ENCODE results near the gene PUS7.
"Not testable (repeated sequence)": the region's sequence is repeated elsewhere in the genome, so short reads cannot be mapped to it uniquely, and the experiment has no call there.

Gene PUS7

DNA sequence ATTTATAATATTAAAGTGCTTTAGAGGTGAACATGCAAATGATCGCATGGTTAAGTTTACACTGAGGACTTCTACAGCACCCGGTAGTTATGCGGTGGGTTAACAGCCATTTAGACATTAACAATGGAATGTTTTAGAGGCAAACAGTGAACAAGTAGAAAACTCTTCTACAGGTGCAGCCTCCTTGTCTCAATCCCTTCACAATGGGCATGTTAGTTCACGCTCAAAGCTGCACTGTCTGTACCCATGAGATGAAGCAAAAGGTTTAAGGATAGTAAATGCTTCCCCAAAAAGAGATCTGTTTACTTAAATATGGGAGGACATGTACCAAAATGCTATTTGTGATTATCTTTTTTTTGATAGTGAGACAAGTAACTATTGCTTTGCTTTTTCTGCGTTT lies 25.1 kb downstream of the PUS7 start:
- no peak for DNase-seq (ENCODE audit: low read depth, low spot score)

DNA sequence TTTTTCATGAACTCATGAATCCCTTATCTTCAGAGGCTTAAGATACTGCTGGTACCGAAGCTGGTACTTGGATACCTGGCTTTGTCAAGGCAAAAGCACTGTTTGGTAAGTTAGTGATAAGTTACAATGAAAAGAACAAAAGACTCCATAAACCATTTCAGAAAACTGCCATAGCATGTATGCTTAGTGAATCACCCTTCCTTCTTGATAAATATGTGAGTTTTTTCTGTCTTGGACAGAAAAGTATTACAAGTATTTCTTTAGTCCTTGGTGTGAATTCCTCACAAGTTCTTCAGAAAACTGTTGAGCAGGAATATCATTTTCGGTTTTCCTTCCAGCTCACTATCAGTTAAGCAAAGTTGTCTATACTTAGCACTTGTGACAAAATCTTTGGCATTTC lies 25.6 kb downstream of the PUS7 start:
- DNase-seq (ENCODE audit: low read depth, low spot score): no peak

DNA sequence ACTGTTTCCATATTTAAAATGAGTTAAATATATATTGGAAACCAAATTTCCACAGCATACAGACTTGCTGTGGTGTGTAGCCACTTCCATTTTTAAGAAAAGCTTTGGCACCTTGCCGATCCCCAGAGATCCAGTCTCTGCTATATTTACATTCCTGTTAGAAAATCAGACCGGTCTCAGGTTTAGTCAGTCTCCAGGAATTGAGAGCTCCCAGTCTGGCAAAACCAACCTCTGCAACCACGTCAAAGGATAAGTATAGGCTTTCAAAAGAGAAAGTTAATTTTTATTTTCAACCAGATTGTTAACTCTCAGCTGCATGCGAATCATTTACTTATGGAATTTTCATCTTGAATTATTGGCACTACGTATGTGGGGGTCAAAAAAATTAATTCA lies 28.2 kb downstream of the PUS7 start:
- no peak for DNase-seq (ENCODE audit: low read depth, low spot score)

DNA sequence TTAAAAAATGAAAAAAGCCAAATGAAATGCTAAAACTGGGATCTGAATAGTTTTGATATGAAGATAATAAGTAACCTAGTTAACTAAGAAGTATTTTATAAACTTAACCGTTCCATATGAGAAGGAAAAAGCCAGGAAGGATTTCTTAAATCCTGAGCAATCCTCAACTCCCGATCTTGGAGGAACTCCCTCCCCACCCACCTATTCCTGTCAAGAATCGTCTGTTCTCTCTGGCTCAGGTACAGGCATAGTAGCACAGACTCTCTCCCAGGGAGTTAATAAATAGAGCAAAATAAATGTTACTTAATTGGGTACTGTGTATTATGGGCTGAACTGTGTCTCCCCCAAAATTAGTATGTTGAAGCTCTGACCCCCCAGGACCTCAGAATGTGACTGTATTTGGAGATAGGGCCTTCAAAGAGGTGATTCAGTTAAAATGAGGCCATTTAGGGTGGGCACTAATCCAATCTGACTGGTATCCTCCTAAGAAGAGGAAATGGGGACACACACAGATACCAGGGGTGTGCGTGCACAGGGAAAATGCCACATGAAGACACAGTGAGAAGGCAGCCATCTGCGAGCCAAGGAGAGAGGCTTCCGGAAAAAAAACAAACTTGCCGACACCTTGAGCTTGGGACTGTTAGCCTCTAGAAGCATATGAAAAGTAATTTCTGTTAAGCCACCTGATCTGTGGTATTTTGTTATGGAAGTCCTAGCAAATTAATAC lies 28.7 kb downstream of the PUS7 start:
- no peak for DNase-seq (ENCODE audit: low read depth, low spot score)

DNA sequence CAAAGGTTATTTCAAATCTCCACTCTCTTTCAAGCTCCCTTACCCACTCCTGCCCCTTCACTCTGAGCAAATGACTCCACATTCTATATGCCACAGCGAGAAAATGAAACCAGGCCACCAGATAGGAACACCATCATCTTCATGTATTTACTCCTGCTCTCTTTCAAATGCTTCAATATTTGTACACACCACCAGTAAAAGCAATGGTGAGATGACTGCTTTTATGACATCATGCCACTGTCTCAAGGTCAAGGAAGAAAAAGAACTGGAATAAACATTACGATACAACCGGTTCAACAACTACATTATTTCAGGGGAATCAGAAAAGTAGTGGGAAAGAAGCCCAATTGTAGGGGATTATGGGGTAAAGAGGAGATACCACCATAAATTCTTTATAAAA lies 32.7 kb downstream of the PUS7 start:
- no peak for DNase-seq (ENCODE audit: low read depth, low spot score)

DNA sequence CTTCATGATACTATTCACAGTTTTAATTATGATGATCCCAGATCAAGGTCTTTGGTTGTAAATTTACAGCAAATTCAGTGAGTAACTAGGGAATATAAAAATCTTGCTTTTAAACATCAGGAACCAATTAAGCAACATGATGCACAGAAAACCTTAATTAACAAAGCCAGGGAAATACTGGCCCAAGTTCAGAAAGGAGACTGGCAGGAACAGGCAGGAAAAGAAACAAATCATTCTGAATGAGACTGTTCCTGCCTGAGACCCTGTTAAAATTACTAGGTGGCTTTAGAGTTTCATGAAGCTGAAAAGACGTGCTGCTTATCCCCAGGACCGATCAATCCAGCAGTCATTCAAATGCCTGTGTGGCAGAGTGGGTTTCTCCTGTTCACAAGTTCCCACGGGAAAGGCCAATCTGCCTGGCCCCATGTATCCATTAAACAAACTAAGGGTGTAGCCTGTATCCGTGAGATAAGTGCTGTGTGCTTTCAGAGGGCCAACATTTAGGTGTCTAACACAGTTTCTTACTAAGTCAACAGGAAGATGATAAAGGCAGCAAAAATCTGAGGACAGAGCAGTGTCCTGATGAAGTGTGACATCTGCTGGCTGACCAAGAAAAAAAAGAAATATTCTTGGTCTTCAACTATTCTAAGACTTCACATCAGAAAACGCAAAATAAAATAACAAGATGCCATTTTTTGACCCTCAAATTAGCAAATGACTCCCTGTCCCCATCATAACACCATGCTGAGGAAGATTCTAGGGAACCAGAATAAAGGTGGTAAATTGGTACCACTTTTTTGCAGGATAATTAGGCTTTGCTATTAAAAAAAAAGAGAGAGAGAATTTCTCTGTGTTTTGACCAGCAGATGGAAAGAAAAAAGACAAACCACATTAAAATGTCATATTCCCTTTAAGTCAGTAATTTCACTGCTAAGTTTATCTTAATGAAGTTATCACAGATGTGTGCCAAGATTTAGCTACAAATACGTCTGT lies 34.2 kb downstream of the PUS7 start:
- no peak for DNase-seq (ENCODE audit: low read depth, low spot score)

DNA sequence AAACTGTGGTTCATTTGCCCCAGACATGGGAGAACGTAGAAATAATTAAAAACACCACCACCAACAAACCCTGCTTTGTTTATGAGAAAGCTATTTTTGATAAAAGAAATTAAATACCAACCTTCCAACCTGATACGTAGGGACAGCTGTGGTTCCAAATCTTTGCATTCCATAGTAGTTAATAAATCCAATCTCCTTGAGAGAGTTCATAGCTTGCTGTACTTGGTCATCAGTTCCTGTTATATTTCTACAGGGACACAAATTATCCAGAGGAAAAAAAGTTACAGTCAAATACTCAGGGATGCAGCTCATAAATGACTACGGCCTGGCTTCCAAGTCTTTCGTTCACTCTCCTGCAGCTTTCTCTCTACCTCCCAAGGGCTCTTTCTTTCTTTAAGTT lies 41.1 kb downstream of the PUS7 start:
- DNase-seq (ENCODE audit: low read depth, low spot score): no peak

DNA sequence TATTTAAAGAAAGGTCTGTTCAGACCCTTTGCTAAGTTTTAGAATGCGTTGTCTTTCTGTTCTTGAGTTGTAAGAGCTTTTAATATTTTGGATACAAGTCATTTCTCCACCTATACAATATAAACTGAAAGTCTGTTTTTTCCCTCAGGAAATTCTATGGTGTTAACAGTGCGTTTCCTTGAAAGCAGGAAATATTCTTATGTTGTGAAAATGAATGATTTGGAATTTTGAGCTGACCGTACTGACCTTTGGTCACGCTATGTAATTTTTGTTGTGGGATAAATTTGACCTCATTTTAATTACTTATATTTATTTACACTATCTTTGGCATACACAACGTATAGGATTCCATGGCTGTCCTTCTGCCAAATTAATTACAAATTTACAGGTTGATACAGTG lies 43.5 kb downstream of the PUS7 start:
- no peak for DNase-seq (ENCODE audit: low read depth, low spot score)

DNA sequence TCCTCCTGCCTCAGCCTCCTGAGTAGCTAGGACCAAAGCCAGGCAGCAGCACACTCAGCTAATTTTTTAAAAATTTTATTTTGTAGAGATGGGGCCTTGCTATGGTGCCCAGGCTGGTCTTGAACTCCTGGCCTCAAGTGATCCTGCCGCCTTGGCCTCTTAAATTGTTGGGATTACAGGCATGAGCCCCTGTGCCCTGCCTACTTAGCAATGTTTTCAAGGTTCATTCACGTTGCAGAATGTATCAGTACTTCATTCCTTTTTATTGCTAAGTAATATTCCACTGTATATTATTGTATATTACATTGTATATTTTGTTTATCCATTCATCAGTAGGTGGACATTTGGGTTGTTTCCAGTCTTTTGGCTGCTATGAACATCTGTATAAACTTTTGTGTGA lies 44.2 kb downstream of the PUS7 start:
- DNase-seq (ENCODE audit: low read depth, low spot score): no peak

DNA sequence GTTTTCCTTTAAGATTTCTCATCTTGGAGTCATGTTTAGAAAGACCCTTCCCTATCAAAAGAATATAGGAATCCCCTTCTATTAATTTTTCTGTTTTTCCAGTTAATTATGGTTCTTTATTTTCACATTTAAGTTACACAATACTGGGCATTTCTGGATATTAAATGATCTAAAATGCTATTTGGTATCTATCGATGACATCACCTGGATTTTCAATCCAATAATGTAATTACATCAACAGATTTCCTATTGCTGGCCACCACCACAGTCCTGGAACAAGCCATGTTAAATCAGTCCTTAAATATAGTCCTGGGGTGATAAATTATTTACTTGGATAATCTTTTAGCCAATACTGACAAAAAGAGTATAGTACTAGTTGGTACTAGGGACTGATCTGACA lies 48.0 kb downstream of the PUS7 start:
- no peak for DNase-seq (ENCODE audit: low read depth, low spot score)

DNA sequence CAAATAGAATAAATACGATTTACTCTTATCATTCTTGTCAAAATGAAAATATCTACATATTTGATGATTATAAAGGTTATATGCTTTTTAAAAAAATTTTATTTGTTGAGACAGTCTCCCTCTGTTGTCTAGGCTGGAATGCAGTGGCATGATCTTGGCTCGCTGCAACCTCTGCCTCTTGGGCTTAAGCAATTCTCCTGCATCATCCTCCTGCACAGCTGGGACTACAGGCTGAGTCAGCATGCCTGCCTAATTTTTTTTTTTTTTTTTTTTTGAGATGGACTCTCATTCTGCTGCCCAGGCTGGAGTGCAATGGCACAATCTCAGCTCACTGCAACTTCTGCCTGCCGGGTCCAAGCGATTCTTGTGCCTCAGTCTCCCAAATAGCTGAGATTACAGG lies 48.9 kb downstream of the PUS7 start:
- DNase-seq (ENCODE audit: low read depth, low spot score): no peak

DNA sequence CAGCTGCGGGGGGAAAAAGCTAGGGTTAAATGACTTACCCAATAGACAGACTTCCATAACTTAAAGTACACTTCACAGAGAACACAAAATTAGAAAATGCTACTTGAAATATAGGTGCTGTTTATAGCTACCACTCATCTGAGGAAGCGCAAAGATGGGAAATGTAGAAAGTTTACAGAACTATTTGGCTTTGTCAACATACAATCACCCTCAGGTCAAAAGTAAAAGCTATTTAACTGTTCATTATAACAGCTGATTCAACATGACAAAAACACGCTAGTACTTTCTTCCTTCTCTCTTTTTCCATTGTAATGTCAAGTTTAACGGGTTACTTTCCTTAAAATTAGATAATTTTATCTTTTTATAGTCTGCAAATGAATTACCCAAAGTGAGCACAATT lies 51.2 kb downstream of the PUS7 start:
- DNase-seq (ENCODE audit: low read depth, low spot score): no peak

DNA sequence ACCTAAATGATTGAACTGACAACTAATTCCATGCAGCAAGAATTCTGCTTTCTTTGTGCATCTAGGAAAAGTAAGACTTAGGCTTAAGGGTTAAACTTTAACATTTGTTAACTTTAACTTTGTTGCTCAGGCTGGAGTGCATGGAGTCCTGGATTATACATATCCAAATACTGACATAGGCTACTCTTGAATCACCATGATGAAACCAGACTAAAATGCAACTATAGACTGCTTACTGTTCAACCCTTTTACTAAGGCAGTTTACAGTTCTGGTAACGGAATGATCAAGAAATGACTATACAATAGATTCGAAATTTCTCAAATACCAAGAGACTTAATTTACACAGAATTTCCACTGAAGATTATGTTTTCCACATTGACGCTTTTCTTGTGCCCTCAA lies 52.0 kb downstream of the PUS7 start:
- no peak for DNase-seq (ENCODE audit: low read depth, low spot score)

DNA sequence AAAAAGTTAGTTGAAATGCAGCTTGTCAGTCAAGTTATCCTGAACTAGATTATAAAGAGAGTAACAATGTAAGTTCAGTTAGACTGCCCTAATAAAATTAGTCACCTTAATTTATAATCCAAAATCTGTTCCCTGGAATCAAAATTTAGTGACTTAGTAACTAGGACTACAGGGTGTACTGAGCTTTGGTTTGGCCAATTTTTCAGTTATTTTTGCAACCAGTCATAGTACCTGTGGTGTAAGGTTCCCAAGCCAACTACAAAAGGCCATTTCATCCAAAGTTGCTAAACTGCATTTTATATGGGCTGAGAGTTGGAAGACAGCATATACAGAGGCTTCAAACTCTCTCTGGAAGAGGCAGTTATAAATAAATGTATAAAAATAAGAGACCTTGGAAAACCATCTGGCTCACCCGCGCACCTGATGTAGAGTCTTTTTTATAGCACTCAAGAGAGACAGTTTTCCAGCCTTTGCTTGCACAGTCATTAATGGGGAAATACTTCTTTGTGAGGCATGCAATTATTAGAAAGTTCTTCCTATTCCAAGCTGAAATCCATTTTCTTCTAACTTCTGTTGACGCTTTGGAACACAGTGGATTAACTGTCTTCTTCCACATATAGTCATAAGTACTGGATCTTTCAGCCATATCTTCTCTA lies 59.2 kb downstream of the PUS7 start:
- DNase-seq (ENCODE audit: low read depth, low spot score): no peak

DNA sequence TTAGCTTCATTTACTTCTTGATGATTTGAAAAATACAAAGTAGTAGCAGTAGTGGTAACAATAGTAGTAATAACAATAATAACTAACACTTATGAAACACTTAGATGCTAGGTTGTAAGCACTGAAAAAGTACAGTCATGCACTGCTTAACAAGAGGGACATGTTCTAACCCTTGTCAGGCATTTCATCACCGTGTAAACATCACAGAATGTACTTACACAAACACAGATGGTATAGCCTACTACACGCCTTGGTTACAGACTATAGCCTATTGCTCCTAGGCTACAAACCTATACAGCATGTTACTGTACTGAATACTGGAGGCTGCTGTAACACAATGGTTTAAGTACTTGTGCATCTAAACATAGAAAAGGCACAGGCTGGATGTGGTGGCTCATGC lies 60.6 kb downstream of the PUS7 start:
- DNase-seq (ENCODE audit: low read depth, low spot score): no peak

DNA sequence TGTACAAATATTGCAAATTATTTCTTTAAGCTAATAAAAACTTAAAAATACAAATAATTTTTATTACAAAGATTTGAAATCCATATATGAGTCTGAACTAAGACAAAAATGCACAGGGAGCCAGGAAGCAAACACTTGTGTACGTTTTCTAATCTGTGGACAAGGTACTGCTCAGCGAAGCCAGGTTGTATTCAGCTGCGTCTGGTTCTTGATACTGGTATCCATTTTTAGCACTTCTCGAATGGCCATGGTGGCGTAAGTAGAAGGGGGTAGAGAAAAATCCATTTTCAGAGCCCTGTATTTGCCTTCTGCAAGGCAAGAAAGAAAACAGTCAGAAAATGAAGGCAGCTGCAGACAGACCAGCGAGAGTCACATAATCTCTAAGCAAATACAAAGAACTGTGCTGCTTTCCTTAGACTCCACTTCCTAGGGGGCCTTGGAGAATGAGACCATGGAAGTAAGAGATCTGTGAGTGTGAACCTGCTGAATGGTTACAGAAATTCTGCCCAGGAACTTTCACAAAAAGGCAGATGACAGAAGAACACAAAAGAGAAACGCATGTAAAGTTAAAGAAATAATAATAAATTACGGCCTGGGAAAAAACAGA lies 64.3 kb downstream of the PUS7 start:
- DNase-seq (ENCODE audit: low read depth, low spot score): no peak

DNA sequence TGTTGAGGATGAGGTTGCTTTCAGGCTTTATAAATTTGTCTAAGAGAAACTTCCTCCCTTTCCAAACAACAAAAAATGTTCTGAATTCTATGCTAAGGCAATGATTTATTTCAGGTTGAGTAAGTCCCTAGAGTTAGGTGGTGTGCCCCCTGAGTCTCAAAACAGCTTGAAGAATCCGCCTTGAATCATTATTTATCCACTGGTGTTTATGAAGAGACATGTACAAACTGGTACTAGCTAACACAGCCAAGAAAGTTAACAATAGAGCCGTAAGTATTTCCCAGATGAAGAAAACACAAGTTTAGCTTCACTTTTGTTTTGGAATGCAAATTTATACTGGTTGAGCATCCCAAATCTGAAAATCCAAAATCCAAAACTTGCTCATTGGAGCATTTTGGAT lies 67.2 kb downstream of the PUS7 start:
- no peak for DNase-seq (ENCODE audit: low read depth, low spot score)

DNA sequence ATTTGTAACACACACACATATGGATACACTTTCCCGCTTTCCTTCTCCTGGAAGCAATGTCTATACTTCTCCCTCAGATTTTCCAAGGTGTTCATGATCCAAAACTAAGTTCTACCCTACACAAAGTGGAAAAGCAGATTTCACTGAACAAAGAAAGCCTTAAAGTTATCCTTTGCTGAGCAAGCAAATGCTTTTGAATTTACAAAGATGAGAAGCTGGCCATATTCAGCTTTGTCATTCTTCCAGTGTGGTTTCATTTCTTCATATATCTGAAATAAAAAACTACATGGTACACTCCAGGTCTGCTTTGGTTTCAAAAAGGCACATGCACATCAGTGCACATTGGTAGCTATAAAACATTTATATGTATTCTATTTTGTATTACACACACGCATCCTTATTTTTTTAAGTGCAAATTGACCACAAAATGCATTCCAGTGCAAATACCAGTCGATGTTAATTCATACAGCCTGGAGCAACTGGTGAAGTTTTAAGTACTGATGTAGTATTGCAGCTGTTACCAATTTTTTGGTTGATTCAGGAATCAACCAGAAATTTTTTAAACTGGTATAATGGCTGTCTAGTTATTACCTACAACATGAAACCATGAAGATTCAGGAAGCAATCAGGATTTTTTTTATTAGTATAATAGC lies 67.8 kb downstream of the PUS7 start:
- no peak for DNase-seq (ENCODE audit: low read depth, low spot score)

DNA sequence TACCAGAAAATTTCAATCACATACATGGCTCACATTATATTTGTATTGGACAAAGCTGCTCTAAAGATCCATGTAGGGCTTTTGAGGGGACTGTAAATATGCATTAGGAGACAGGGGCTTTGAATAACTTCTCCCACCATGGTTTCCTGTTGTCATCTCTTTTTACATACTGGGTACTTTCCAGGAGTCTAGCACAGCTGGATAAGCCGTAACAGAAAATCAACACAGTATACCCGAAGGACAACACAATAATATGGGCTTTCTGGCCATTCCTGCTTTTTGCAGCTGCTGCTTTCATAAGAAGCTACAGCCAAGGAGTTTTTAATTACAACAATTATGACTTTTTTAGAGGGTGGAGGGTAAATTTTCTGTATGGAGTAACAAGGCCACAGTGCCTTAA lies 70.0 kb downstream of the PUS7 start:
- DNase-seq (ENCODE audit: low read depth, low spot score): no peak

DNA sequence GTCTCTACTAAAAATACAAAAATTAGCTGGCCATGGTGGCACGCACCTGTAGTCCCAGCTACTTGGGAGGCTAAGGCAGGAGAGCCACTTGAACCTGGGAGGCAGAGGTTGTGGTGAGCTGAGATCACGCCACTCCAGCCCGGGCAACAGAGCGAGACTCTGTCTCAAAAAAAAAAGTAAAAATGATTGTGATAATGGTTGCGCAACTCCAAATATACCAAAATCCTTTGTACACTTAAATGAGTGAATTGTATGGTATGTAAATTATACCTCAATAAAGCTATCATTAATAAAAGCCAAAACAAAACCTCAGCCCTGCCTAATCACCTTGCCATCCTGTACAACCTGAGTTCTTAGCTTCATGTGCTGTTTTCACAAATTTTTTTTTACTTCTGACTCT lies 71.2 kb downstream of the PUS7 start:
- DNase-seq (ENCODE audit: low read depth, low spot score): not testable (repeated sequence)

DNA sequence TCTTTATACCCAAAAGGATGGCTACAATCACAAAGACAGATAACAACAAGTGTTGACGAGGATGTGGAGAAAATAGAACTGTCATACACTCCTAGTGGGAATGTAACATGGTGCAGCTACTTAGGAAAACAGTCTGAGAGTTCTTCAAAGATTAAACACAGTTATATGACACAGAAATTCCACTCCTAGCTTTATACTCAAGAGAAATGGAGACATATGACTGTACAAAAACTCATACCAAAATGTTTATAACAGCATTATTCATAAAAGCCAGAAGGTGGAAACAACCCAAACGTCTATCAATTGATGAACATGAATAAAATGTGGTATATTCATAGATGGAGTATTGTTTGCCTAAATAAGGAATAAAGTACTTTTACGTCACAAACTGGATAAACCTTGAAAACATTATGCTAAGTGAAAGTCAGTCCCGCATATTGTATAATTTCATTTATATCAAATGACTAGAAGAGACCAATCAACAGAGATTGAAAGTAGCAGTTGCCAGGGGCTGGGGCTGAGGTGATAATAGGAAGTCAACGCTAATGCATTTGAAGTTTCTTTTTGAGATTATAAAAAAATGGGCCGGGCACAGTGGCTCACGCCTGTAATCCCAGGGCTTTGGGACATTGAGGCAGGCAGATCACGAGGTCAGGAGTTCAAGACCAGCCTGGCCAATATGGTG lies 71.8 kb downstream of the PUS7 start:
- DNase-seq (ENCODE audit: low read depth, low spot score): no peak

Data from ELF-1 (cell line).